Right atrium auricular region (tissue), 2 donors: ENCODE results near the gene HCFC1. TPM values are rescaled to one million over a fixed set of nuclear protein-coding genes. Genes with fewer than 3 reads are reported as not detected.

Source experiments
- DNase-seq: peaks from one replicate; pipeline ENCODE4 v3.0.0-alpha.2; 2019; ENCODE audit warnings: low spot score
- H3K27ac ChIP-seq, 2 donors: fragments of 200-600 bp; sonication (generic); 1 replicate in 1 of 2; 2 replicates in 1 of 2; pipeline ENCODE4 v1.5.1; 2016 to 2019
- H3K27me3 ChIP-seq, 2 donors: fragments of 200-600 bp; sonication (generic); one replicate each; pipeline versions ENCODE4 v1.5.1 to v1.6.0; 2017 to 2019
- H3K36me3 ChIP-seq: fragments of 200-600 bp; sonication (generic); one replicate; pipeline ENCODE4 v1.5.1; 2016
- H3K4me1 ChIP-seq, 2 donors: fragments of 200-600 bp; sonication (generic); one replicate each; pipeline versions ENCODE4 v1.5.1 to v1.6.0; 2017 to 2019
- H3K4me3 ChIP-seq, 2 donors: fragments of 200-600 bp; sonication (generic); 1 replicate in 1 of 2; 2 replicates in 1 of 2; pipeline ENCODE4 v1.5.1; 2017 to 2019; ENCODE audit warnings: mild to moderate bottlenecking in 1 of 2, moderate library complexity in 1 of 2
- H3K9me3 ChIP-seq, 2 donors: fragments of 200-600 bp; sonication (generic); one replicate each; pipeline ENCODE4 v1.5.1; 2019
- total RNA-seq, 2 donors: library from RNA; depleted of rRNA; stranded (reverse); fragments of >200 nt; gene quantifications; one replicate each; pipeline ENCODE4 v1.1.0, GENCODE V29; 2016
- TF ChIP-seq, protein P1 (sequence below), 2 donors: fragments of 200-600 bp; sonication (generic); IDR thresholded peaks; one replicate each; pipeline ENCODE4 v1.5.1; 2019; ENCODE audit warnings: antibody characterized with exemption in 2 of 2

Gene HCFC1
- total RNA-seq, 2 donors from 2014 or later, result 40.8 to 54.7 TPM

DNA sequence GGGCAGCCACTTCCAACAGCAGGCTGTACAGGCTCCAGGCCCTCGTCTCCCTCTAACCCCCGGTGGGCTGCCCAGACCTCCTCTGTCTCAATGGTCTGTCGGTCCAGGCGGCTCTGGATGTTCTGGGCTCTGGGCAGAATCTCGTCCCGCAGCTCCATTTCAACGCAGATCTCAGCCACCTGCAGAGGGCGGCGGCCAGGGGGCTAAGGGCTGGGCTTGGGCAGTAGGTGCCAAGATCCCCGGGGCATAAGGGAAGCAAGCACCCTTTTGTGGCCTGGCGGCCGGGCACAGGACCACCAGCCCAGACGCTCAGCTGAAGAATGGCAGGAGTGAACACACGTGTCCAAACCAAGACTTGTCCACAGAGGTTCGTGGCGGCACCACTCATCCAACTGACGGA is 57.9 kb downstream of the HCFC1 start:
- Histone ChIP-seq H3K27ac (no peak overlapping the region), H3K4me3 (no peak overlapping the region), H3K9me3 (no peaks in the 10 kb centered on the region), H3K36me3 (no peaks in the 10 kb centered on the region), H3K27me3 (peaks cover 0 to 3% of the 10 kb centered on the region in 2 donors), H3K4me1 (no peaks in the 10 kb centered on the region)
- TF ChIP-seq, protein P1, sequence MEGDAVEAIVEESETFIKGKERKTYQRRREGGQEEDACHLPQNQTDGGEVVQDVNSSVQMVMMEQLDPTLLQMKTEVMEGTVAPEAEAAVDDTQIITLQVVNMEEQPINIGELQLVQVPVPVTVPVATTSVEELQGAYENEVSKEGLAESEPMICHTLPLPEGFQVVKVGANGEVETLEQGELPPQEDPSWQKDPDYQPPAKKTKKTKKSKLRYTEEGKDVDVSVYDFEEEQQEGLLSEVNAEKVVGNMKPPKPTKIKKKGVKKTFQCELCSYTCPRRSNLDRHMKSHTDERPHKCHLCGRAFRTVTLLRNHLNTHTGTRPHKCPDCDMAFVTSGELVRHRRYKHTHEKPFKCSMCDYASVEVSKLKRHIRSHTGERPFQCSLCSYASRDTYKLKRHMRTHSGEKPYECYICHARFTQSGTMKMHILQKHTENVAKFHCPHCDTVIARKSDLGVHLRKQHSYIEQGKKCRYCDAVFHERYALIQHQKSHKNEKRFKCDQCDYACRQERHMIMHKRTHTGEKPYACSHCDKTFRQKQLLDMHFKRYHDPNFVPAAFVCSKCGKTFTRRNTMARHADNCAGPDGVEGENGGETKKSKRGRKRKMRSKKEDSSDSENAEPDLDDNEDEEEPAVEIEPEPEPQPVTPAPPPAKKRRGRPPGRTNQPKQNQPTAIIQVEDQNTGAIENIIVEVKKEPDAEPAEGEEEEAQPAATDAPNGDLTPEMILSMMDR (IDR thresholded peaks at IDR 0.05), result no peak
- DNase-seq, result no peak

DNA sequence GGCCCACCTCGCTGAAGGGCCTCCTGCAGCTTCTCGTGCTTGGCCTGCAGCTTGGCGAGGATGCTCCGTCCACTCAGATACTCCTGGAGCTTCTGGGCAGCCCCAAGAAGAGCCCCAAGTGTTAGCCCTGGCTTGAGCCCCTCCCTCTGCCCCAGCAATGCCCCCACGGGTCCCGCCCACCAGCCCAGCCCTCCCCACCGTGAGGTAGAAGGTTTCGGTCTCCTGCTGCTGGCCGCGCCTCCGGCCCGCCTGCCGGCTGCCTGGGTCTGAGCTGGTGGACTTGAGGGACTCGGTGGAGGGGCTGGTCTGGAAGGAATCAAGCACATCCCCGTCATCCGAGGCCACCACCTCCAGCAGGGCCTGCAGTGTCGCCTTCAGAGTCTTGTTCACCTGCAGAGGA is 58.4 kb downstream of the HCFC1 start:
- Histone ChIP-seq H3K36me3 (no peaks in the 10 kb centered on the region), H3K4me3 (no peak overlapping the region), H3K4me1 (no peaks in the 10 kb centered on the region), H3K9me3 (no peaks in the 10 kb centered on the region), H3K27ac (no peak overlapping the region), H3K27me3 (peaks cover 0 to 3% of the 10 kb centered on the region in 2 donors)
- TF ChIP-seq, protein P1 (IDR thresholded peaks at IDR 0.05), result no peak
- no peak for DNase-seq

DNA sequence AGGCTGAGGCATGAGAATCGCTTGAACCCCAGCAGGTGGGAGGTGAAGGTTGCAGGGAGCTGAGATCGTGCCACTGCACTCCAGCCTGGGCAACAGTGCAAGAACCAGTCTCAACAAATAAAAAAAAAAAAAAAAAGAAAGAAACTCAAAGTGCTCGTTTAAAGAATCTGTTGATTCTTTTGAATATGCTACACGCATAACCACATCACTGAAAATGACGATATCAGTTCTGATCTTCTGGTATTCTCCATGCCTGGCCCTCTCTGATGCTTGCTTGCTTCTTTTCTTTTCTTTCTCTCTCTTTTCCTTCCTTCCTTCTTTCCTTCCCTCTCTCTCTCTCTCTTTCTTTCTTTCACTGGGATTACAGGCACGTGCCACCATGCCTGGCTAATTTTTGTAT is 59.8 kb downstream of the HCFC1 start:
- Histone ChIP-seq H3K27me3 (peaks cover 0 to 3% of the 10 kb centered on the region in 2 donors), H3K4me3 (no peak overlapping the region)
- TF ChIP-seq, protein P1 (IDR thresholded peaks at IDR 0.05), result no peak

DNA sequence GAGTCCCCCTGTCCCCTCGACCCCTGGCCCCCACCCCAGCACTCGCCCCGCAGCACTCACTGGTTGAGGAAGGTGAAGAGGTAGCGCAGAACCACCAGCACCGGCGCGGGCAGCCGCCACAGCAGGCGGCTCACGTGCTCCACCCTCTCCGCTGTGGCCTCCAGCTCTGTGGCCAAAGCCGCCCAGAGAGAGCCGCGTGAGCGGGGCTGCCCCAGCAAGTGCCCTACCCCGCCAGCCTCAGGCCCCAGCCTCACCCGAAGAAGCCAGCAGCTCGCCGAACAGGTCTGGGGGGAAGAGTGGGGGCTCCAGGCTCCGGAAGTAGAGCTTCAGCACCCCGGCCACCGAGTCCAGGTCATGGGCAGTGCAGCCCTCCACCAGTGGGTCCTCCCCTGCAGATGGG is 61.2 kb downstream of the HCFC1 start:
- Histone ChIP-seq H3K4me3 (no peak overlapping the region), H3K9me3 (no peaks in the 10 kb centered on the region), H3K27me3 (peaks cover 0 to 3% of the 10 kb centered on the region in 2 donors), H3K27ac (no peak overlapping the region), H3K4me1 (no peaks in the 10 kb centered on the region), H3K36me3 (no peaks in the 10 kb centered on the region)
- no peak for DNase-seq
- TF ChIP-seq, protein P1 (IDR thresholded peaks at IDR 0.05), result no peak

More for the DNA sequence above, 59.8 kb downstream of the HCFC1 start:
- Histone ChIP-seq H3K36me3 (no peaks in the 10 kb centered on the region), H3K9me3 (no peaks in the 10 kb centered on the region), H3K4me1 (no peaks in the 10 kb centered on the region), H3K27ac (no peak overlapping the region)
- no peak for DNase-seq

DNA sequence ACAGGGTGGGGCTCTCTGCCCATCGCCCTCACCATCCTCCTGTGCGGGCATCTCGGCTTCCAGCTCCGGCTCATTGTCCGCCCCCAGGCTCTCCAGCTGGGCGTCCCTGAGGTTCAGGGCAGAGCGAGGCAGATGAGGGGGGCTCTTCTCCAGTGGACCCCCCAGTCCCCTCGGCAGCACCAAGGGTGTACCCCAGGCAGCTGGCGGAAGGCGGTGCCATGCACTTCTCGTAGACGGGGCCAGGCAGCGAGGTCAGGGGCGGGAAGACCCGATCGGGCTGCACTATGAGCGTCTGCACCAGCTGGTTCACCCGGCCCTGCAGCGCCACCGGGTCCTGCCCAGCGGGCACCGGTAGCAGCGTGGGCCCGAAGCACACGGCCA is 61.6 kb downstream of the HCFC1 start:
- no peak overlapping the region for H3K4me3 ChIP-seq
- TF ChIP-seq, protein P1 (IDR thresholded peaks at IDR 0.05), result no peak
- H3K36me3 ChIP-seq, result no peaks in the 10 kb centered on the region
- no peak for DNase-seq
- H3K9me3 ChIP-seq, result no peaks in the 10 kb centered on the region
- H3K4me1 ChIP-seq, result no peaks in the 10 kb centered on the region
- H3K27ac ChIP-seq, result no peak overlapping the region
- peaks cover 0 to 3% of the 10 kb centered on the region in 2 donors for H3K27me3 ChIP-seq
